Measurements from ENCODE around the gene FANK1.
"Not testable (repeated sequence)": the region's sequence is repeated elsewhere in the genome, so short reads cannot be mapped to it uniquely, and the experiment has no call there.

FANK1 gene

GRCh38 chr10:125933693-125934092 lies 37.3 kb downstream of the FANK1 start:
- DNase-seq = no peak

GRCh38 chr10:125936331-125936730 lies 40.0 kb downstream of the FANK1 start:
- DNase-seq = no peak

- DNase-seq = no peak
Observed at GRCh38 chr10:125940515-125940914, 44.2 kb downstream of the FANK1 start.

- no peak for DNase-seq
Observed at GRCh38 chr10:125951290-125951689, 54.9 kb downstream of the FANK1 start.

GRCh38 chr10:125953778-125954385 lies 57.5 kb downstream of the FANK1 start:
- no peak for DNase-seq

GRCh38 chr10:125955766-125956165 lies 59.4 kb downstream of the FANK1 start:
- no peak for DNase-seq

GRCh38 chr10:125961743-125962142 lies 65.4 kb downstream of the FANK1 start:
- DNase-seq = no peak

GRCh38 chr10:125962200-125962599 lies 65.8 kb downstream of the FANK1 start:
- no peak for DNase-seq

GRCh38 chr10:125964558-125964957 lies 68.2 kb downstream of the FANK1 start:
- DNase-seq = no peak

GRCh38 chr10:125967533-125967932 lies 71.2 kb downstream of the FANK1 start:
- DNase-seq = no peak

GRCh38 chr10:125970077-125970630 lies 73.8 kb downstream of the FANK1 start:
- DNase-seq = not testable (repeated sequence)

GRCh38 chr10:125976960-125977605 lies 80.7 kb downstream of the FANK1 start:
- no peak for DNase-seq

- DNase-seq = no peak
Observed at GRCh38 chr10:125979976-125980375, 83.6 kb downstream of the FANK1 start.

- no peak for DNase-seq
Observed at GRCh38 chr10:125980521-125981035, 84.2 kb downstream of the FANK1 start.

- DNase-seq = peak; percentile 80
Observed at GRCh38 chr10:125982260-125982948, 86.0 kb downstream of the FANK1 start.

- DNase-seq = peak; percentile 20
Observed at GRCh38 chr10:125983161-125983560, 86.8 kb downstream of the FANK1 start.

GRCh38 chr10:125983656-125984055 lies 87.3 kb downstream of the FANK1 start:
- no peak for DNase-seq

GRCh38 chr10:125984346-125984745 lies 88.0 kb downstream of the FANK1 start:
- DNase-seq = no peak

GRCh38 chr10:125984865-125985495 lies 88.6 kb downstream of the FANK1 start:
- DNase-seq = peak; percentile 28

GRCh38 chr10:125985557-125986240 lies 89.3 kb downstream of the FANK1 start:
- peak; percentile 31 for DNase-seq

- DNase-seq = no peak
Observed at GRCh38 chr10:125989791-125990190, 93.4 kb downstream of the FANK1 start.

GRCh38 chr10:125990974-125991373 lies 94.6 kb downstream of the FANK1 start:
- no peak for DNase-seq

- DNase-seq = no peak
Observed at GRCh38 chr10:125991392-125991791, 95.0 kb downstream of the FANK1 start.

All from fibroblast of upper back skin (primary cell).